Naive thymus-derived CD4-positive, alpha-beta T cell (primary cell): ENCODE results near the gene HDAC4. TPM values are rescaled to one million over a fixed set of nuclear protein-coding genes. Genes with fewer than 3 reads are reported as not detected.
A peak's percentile ranks its signal among the peaks of the same experiment; 100 is the strongest.

Experiments used
- ATAC-seq: fragments of 150-1000 bp; cut with Tn5 transposase; 2 replicates; pipeline ENCODE4 v1.10.0; 2021; ENCODE audit warnings: mild to moderate bottlenecking, moderate library complexity
- CTCF ChIA-PET: fragments of 350-600 bp; sonication (Branson Sonifier 250); formaldehyde crosslinking; loops from one replicate; lab custom pipeline; 2021; ENCODE audit warnings: antibody characterized with exemption; lab: Charles Lee
- POLR2A ChIA-PET: fragments of 350-600 bp; sonication (Branson Sonifier 250); formaldehyde crosslinking; loops from one replicate; lab custom pipeline; 2021; ENCODE audit warnings: antibody characterized with exemption, inconsistent platforms; lab: Charles Lee
- DNase-seq, 9 donors: peaks; one replicate each; pipeline versions ENCODE4 v3.0.0 to v3.0.0-alpha.2; 2020 to 2022; ENCODE audit warnings: mixed read lengths in 1 of 9
- H3K27ac ChIP-seq: one replicate; pipeline ENCODE4 v1.7.0; 2013; ENCODE audit warnings: mild to moderate bottlenecking, low read depth, low read length, moderate library complexity
- H3K27me3 ChIP-seq, 2 donors: one replicate each; pipeline ENCODE4 v1.7.0; 2013; ENCODE audit warnings: low read length in 2 of 2, mild to moderate bottlenecking in 2 of 2, moderate library complexity in 2 of 2; ENCODE audit not compliant: control insufficient read depth in 2 of 2, insufficient read depth in 2 of 2
- H3K36me3 ChIP-seq, 3 experiments: 1 replicate in 2 of 3; 2 replicates in 1 of 3; pipeline ENCODE4 v1.7.0; 2013; ENCODE audit warnings: low read length in 3 of 3, mild to moderate bottlenecking in 3 of 3, moderate library complexity in 1 of 3; ENCODE audit not compliant: insufficient read depth in 3 of 3, control insufficient read depth in 2 of 3
- H3K4me1 ChIP-seq, 2 donors: one replicate each; pipeline ENCODE4 v1.7.0; 2013; ENCODE audit warnings: low read length in 2 of 2, mild to moderate bottlenecking in 2 of 2, moderate library complexity in 1 of 2; ENCODE audit not compliant: control insufficient read depth in 2 of 2, insufficient read depth in 2 of 2
- H3K4me3 ChIP-seq: 2 replicates; pipeline ENCODE4 v1.7.0; 2013; ENCODE audit warnings: mild to moderate bottlenecking, low read length
- H3K9me3 ChIP-seq, 3 experiments: 1 replicate in 2 of 3; 2 replicates in 1 of 3; pipeline ENCODE4 v1.7.0; 2013; ENCODE audit warnings: low read length in 3 of 3; ENCODE audit not compliant: control insufficient read depth in 2 of 3
- H3K27ac Mint-ChIP-seq, 9 donors: one replicate each; pipeline ENCODE4 v1.8.0; 2020 to 2022; ENCODE audit warnings: mixed read lengths in 9 of 9, mild to moderate bottlenecking in 8 of 9, moderate library complexity in 5 of 9, inconsistent platforms in 2 of 9
- H3K27me3 Mint-ChIP-seq, 5 donors: one replicate each; pipeline ENCODE4 v1.8.0; 2021 to 2022; ENCODE audit warnings: mixed read lengths in 5 of 5, mild to moderate bottlenecking in 1 of 5
- H3K36me3 Mint-ChIP-seq, 5 donors: one replicate each; pipeline ENCODE4 v1.8.0; 2020 to 2022; ENCODE audit warnings: mixed read lengths in 5 of 5, mild to moderate bottlenecking in 3 of 5, inconsistent platforms in 1 of 5
- H3K4me1 Mint-ChIP-seq, 7 donors: one replicate each; pipeline ENCODE4 v1.8.0; 2020 to 2022; ENCODE audit warnings: mixed read lengths in 7 of 7, mild to moderate bottlenecking in 3 of 7, inconsistent platforms in 1 of 7
- H3K4me3 Mint-ChIP-seq, 10 donors: one replicate each; pipeline ENCODE4 v1.8.0; 2020 to 2022; ENCODE audit warnings: mild to moderate bottlenecking in 10 of 10, mixed read lengths in 10 of 10, moderate library complexity in 6 of 10, inconsistent platforms in 2 of 10
- H3K9me3 Mint-ChIP-seq, 11 donors: one replicate each; pipeline ENCODE4 v1.8.0; 2020 to 2022; ENCODE audit warnings: mixed read lengths in 11 of 11, mild to moderate bottlenecking in 4 of 11, inconsistent platforms in 1 of 11, moderate library complexity in 1 of 11
- intact Hi-C, 2 donors: fragments of 100-400 bp; cut with micrococcal nuclease; formaldehyde crosslinking; loops; one replicate each; pipeline ENCODE4 v1.15.1; 2023
- polyA plus RNA-seq, 2 donors: library from polyadenylated mRNA; unstranded; fragments of 300-500 nt; fragmentation: Illumina TruSeq; gene quantifications; one replicate each; pipeline ENCODE4 v1.2.3, GENCODE V29; 2021
- total RNA-seq, 6 experiments: library from RNA in 5 of 6; stranded (reverse) in 5 of 6; gene quantifications; 1 replicate in 5 of 6; 2 replicates in 1 of 6; pipeline ENCODE4 v1.2.3 and lab custom pipeline; 2021 to 2026

The HDAC4 gene
- total and polyA plus RNA-seq, 7 experiments from 2014 or later = 7.4 to 101 (median 55.3) TPM

- Histone ChIP-seq H3K4me1 (no peaks in the 10 kb centered on the region), H3K36me3 (peaks cover 0 to 93% (median 17%) of the 10 kb centered on the region in 3 experiments), H3K27ac (no peak overlapping the region), H3K9me3 (no peaks in the 10 kb centered on the region), H3K27me3 (no peaks in the 10 kb centered on the region), H3K4me3 (no peak overlapping the region)
- intact Hi-C loops = no loop called here
- ChIA-PET POLR2A (no interaction called here), CTCF (interaction anchor here (0.8 to 1.2 kb wide), 2 partner anchors 306 to 784 kb away, joined by 3 to 4 read pairs; no protein-coding TSS in a partner anchor)
- peak; percentile 30 for ATAC-seq
- H3K36me3 Mint-ChIP-seq = peaks cover 0 to 38% (median 6%) of the 10 kb centered on the region in 5 donors
- no peak overlapping the region for H3K27ac Mint-ChIP-seq
- no peaks in the 10 kb centered on the region for H3K9me3 Mint-ChIP-seq
- no peaks in the 10 kb centered on the region for H3K27me3 Mint-ChIP-seq
- peaks cover 0 to 6% (median 0%) of the 10 kb centered on the region in 7 donors for H3K4me1 Mint-ChIP-seq
- no peak for DNase-seq
- H3K4me3 Mint-ChIP-seq = no peak overlapping the region
Measured at GRCh38 chr2:239098288-239098970, 302.4 kb downstream of the HDAC4 start.

- Histone ChIP-seq H3K27ac (no peak overlapping the region), H3K36me3 (peaks cover 0 to 94% (median 17%) of the 10 kb centered on the region in 3 experiments), H3K4me1 (no peaks in the 10 kb centered on the region), H3K27me3 (no peaks in the 10 kb centered on the region), H3K4me3 (no peak overlapping the region), H3K9me3 (no peaks in the 10 kb centered on the region)
- intact Hi-C loops = no loop called here
- H3K4me3 Mint-ChIP-seq = no peak overlapping the region
- ATAC-seq (no peak), DNase-seq (no peak)
- no peaks in the 10 kb centered on the region for H3K9me3 Mint-ChIP-seq
- H3K27ac Mint-ChIP-seq = no peak overlapping the region
- H3K27me3 Mint-ChIP-seq = no peaks in the 10 kb centered on the region
- peaks cover 0 to 6% (median 0%) of the 10 kb centered on the region in 7 donors for H3K4me1 Mint-ChIP-seq
- ChIA-PET CTCF (no interaction called here), POLR2A (interaction anchor here (1.0 kb wide), 1 partner anchor 146 kb away, joined by 4 read pairs; no protein-coding TSS in a partner anchor)
- peaks cover 0 to 34% (median 6%) of the 10 kb centered on the region in 5 donors for H3K36me3 Mint-ChIP-seq
Measured at GRCh38 chr2:239097428-239097696, 303.5 kb downstream of the HDAC4 start.

GRCh38 chr2:239096676-239097427 is 304.0 kb downstream of the HDAC4 start:
- Mint-ChIP-seq H3K27me3 (no peaks in the 10 kb centered on the region), H3K4me1 (peaks cover 0 to 6% (median 0%) of the 10 kb centered on the region in 7 donors), H3K27ac (no peak overlapping the region), H3K36me3 (peaks cover 0 to 32% (median 6%) of the 10 kb centered on the region in 5 donors), H3K4me3 (no peak overlapping the region), H3K9me3 (no peaks in the 10 kb centered on the region)
- Histone ChIP-seq H3K27ac (no peak overlapping the region), H3K27me3 (no peaks in the 10 kb centered on the region), H3K36me3 (peaks cover 0 to 92% (median 13%) of the 10 kb centered on the region in 3 experiments), H3K9me3 (no peaks in the 10 kb centered on the region), H3K4me1 (no peaks in the 10 kb centered on the region), H3K4me3 (no peak overlapping the region)
- ChIA-PET CTCF (no interaction called here), POLR2A (interaction anchor here (1.0 kb wide), 1 partner anchor 146 kb away, joined by 4 read pairs; no protein-coding TSS in a partner anchor)
- DNase-seq (no peak), ATAC-seq (no peak)
- intact Hi-C loops = no loop called here

- H3K36me3 ChIP-seq = peaks cover 0 to 83% (median 7%) of the 10 kb centered on the region in 3 experiments
- Mint-ChIP-seq H3K9me3 (no peaks in the 10 kb centered on the region), H3K4me3 (no peak overlapping the region), H3K36me3 (peaks cover 0 to 36% (median 6%) of the 10 kb centered on the region in 5 donors), H3K4me1 (peaks cover 0 to 6% (median 0%) of the 10 kb centered on the region in 7 donors), H3K27me3 (no peaks in the 10 kb centered on the region), H3K27ac (peak overlapping the region in 1 of 9 donors; percentile 14)
- H3K9me3 ChIP-seq = no peaks in the 10 kb centered on the region
- H3K4me1 ChIP-seq = no peaks in the 10 kb centered on the region
- H3K27me3 ChIP-seq = no peaks in the 10 kb centered on the region
- ATAC-seq (no peak), DNase-seq (no peak)
- ChIA-PET CTCF (no interaction called here), POLR2A (no interaction called here)
- no peak overlapping the region for H3K4me3 ChIP-seq
- no peak overlapping the region for H3K27ac ChIP-seq
- intact Hi-C loops = no loop called here
Measured at GRCh38 chr2:239095460-239096081, 305.2 kb downstream of the HDAC4 start.

DNA sequence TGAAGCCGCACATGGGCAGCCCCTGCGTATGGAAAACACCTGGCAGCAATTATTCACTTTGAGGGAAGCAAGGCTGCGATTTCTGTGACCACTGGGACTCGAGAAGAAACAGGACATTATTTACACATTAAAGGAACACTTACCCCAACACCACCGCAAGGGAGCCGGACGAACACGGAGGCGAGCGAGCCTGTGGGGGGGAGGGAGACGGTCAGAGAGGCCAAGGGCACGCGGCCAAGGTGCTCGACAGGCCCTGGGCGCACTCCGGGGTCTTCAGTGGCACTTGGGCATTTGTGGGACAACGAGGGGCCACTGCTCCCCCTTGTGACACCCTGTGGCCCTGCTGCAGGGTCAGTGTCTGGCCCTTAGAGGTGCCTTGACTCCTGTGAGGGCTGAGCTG is 306.0 kb downstream of the HDAC4 start:
- ATAC-seq = no peak
- Histone ChIP-seq H3K27me3 (no peaks in the 10 kb centered on the region), H3K36me3 (peaks cover 0 to 83% (median 5%) of the 10 kb centered on the region in 3 experiments), H3K4me1 (no peaks in the 10 kb centered on the region), H3K27ac (no peak overlapping the region), H3K9me3 (no peaks in the 10 kb centered on the region), H3K4me3 (no peak overlapping the region)
- intact Hi-C loops = no loop called here
- Mint-ChIP-seq H3K4me3 (no peak overlapping the region), H3K4me1 (peaks cover 0 to 6% (median 0%) of the 10 kb centered on the region in 7 donors), H3K9me3 (no peaks in the 10 kb centered on the region), H3K27me3 (no peaks in the 10 kb centered on the region), H3K36me3 (peaks cover 0 to 30% (median 4%) of the 10 kb centered on the region in 5 donors), H3K27ac (no peak overlapping the region)
- DNase-seq = no peak
- POLR2A ChIA-PET = no interaction called here
- CTCF ChIA-PET = no interaction called here

DNA sequence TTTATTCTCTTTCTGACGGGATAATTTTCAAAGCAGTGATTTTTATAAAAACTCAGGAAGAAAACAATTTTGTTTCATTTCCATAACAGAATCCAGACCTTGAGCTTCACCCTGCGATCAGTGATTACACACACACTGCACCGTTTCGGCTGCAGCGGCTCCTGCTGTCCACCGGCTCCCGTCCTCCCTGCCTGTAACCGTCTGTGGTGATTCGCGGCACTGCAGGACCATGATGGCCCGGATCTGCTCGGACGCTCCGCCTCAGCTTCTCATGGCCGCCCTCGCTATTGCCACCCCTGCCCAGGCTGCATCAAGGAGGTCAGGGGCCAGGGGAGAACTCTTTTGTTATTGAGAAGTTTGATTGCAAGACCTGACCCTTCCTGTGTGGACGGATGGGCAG is 306.9 kb downstream of the HDAC4 start:
- H3K36me3 Mint-ChIP-seq = peaks cover 0 to 27% (median 4%) of the 10 kb centered on the region in 5 donors
- intact Hi-C loops = loop anchor here in 1 of 2 donors (2.0 kb wide), 1 partner anchor 25 kb away; no protein-coding TSS in a partner anchor
- peaks cover 0 to 6% (median 0%) of the 10 kb centered on the region in 7 donors for H3K4me1 Mint-ChIP-seq
- H3K36me3 ChIP-seq = peaks cover 0 to 77% (median 5%) of the 10 kb centered on the region in 3 experiments
- ChIA-PET POLR2A (no interaction called here), CTCF (no interaction called here)
- H3K4me3 Mint-ChIP-seq = no peak overlapping the region
- H3K9me3 ChIP-seq = no peaks in the 10 kb centered on the region
- H3K4me3 ChIP-seq = no peak overlapping the region
- no peak overlapping the region for H3K27ac ChIP-seq
- ATAC-seq = no peak
- H3K4me1 ChIP-seq = no peaks in the 10 kb centered on the region
- H3K27me3 ChIP-seq = no peaks in the 10 kb centered on the region
- peak overlapping the region in 1 of 9 donors; percentile 51 for H3K27ac Mint-ChIP-seq
- no peaks in the 10 kb centered on the region for H3K9me3 Mint-ChIP-seq
- DNase-seq = no peak
- H3K27me3 Mint-ChIP-seq = no peaks in the 10 kb centered on the region
